ENCODE results near the gene SLC25A41.

DNA sequence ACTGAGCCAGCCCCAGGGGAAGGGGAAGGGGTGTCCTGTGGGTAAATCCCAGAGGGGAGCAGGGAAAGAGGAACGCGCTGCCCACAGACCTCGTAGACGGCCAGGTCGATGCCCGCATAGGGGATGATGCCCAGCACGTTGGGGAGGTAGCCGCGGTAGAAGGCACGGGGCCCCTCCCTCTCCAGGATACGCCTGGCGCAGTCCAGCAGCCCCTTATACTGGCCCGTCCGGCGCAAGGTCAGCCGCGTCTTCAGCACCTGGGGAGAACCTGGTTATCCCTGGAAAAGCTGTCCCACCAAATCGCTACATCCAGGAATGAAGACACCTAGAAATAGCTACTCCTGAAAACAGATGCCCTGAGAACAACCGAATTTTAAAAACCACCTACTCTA, 18.7 kb upstream of the SLC25A41 start:
- TF ChIP-seq, protein P1, sequence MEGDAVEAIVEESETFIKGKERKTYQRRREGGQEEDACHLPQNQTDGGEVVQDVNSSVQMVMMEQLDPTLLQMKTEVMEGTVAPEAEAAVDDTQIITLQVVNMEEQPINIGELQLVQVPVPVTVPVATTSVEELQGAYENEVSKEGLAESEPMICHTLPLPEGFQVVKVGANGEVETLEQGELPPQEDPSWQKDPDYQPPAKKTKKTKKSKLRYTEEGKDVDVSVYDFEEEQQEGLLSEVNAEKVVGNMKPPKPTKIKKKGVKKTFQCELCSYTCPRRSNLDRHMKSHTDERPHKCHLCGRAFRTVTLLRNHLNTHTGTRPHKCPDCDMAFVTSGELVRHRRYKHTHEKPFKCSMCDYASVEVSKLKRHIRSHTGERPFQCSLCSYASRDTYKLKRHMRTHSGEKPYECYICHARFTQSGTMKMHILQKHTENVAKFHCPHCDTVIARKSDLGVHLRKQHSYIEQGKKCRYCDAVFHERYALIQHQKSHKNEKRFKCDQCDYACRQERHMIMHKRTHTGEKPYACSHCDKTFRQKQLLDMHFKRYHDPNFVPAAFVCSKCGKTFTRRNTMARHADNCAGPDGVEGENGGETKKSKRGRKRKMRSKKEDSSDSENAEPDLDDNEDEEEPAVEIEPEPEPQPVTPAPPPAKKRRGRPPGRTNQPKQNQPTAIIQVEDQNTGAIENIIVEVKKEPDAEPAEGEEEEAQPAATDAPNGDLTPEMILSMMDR (conservative IDR thresholded peaks at IDR 0.05 in 1 of 2, IDR thresholded peaks at IDR 0.05 in 1 of 2; ENCODE audit: extremely low read depth in 1 of 2, insufficient read depth in 1 of 2, low read depth in 1 of 2, low read length in 2 of 2): no peak
- no peak for TF ChIP-seq EZH2 (IDR thresholded peaks at IDR 0.05; ENCODE audit: borderline replicate concordance, low read length)
